ENCODE results near the gene DPP6. TPM values are rescaled to one million over a fixed set of nuclear protein-coding genes. Genes with fewer than 3 reads are reported as not detected.

Gene DPP6
- polyA plus RNA-seq, 1 of the 3 experiments (the other 2 are of a cell fraction), result not detected

GRCh38 chr7:154330318-154330717, 278.1 kb downstream of the DPP6 start:
- Histone ChIP-seq H2AFZ (ENCODE audit: low read depth) (no peak overlapping the region), H3K4me2 (no peak overlapping the region), H3K79me2 (ENCODE audit: insufficient read depth) (no peaks in the 10 kb centered on the region), H4K20me1 (ENCODE audit: insufficient read depth) (no peaks in the 10 kb centered on the region), H3K27ac (ENCODE audit: low read depth in 2 of 2, low read length in 1 of 2) (no peak overlapping the region; a peak in 1 of 4 replicates), H3K9me2 (no peaks in the 10 kb centered on the region), H3K9me3 (peaks cover 4% of the 10 kb centered on the region; the same call in 1 of the 2 replicates), H3K36me3 (replicated peaks in 1 of 2; ENCODE audit: control insufficient read depth in 1 of 2, insufficient read depth in 2 of 2, low read length in 1 of 2) (no peaks in the 10 kb centered on the region), H3K4me1 (ENCODE audit: control insufficient read depth in 1 of 2, insufficient read depth in 2 of 2, low read depth in 1 of 2, low read length in 1 of 2) (peaks cover 0 to 7% of the 10 kb centered on the region in 2 experiments; a peak in 1 of 4 replicates), H3F3A (replicated peaks; ENCODE audit: insufficient read depth) (no peaks in the 10 kb centered on the region), H3K27me3 (ENCODE audit: insufficient read depth) (no peaks in the 10 kb centered on the region), H3K4me3 (ENCODE audit: low read depth in 2 of 2, low read length in 1 of 2) (no peak overlapping the region), H3K9ac (no peak overlapping the region)
- peak; percentile 53 for DNase-seq
- ChIA-PET POLR2A (no interaction called here), CTCF (interaction anchor here (1.9 kb wide), 1 partner anchor 173 kb away, joined by 7 read pairs; no protein-coding TSS in a partner anchor)
- WGBS (ENCODE audit: low lambda C conversion rate), result 19% methylated on average over 12 of the region's 12 CpGs
- TF ChIP-seq RFX5 (IDR thresholded peaks at IDR 0.05; ENCODE audit: low read length) (no peak), GATA2 (CRISPR knock-in tag; IDR thresholded peaks at IDR 0.05) (peak; percentile 87)

GRCh38 chr7:154332811-154333580, 280.8 kb downstream of the DPP6 start:
- no peaks in the 10 kb centered on the region for H4K20me1 ChIP-seq (ENCODE audit: insufficient read depth)
- ChIA-PET CTCF (interaction anchor here (1.2 to 1.5 kb wide), 2 partner anchors 19 to 451 kb away, joined by 3 to 5 read pairs; no protein-coding TSS in a partner anchor), POLR2A (no interaction called here)
- WGBS (ENCODE audit: low lambda C conversion rate), result 45% methylated on average over 15 of the region's 15 CpGs
- H3K9ac ChIP-seq, result no peak overlapping the region
- H3K4me2 ChIP-seq, result no peak overlapping the region
- DNase-seq, result no peak
- no peaks in the 10 kb centered on the region for H3K36me3 ChIP-seq (replicated peaks in 1 of 2; ENCODE audit: control insufficient read depth in 1 of 2, insufficient read depth in 2 of 2, low read length in 1 of 2)
- no peaks in the 10 kb centered on the region for H3K9me2 ChIP-seq
- no peak overlapping the region for H3K27ac ChIP-seq (ENCODE audit: low read depth in 2 of 2, low read length in 1 of 2)
- TF ChIP-seq GABPA (IDR thresholded peaks at IDR 0.05; ENCODE audit: low read depth) (no peak), FOSL2 (IDR thresholded peaks at IDR 0.05; ENCODE audit: borderline replicate concordance, low read depth) (no peak), MXI1 (IDR thresholded peaks at IDR 0.05; ENCODE audit: low read depth, low read length) (no peak), TCF12 (IDR thresholded peaks at IDR 0.05) (no peak), NFIC (IDR thresholded peaks at IDR 0.05; ENCODE audit: borderline replicate concordance) (no peak)
- TF ChIP-seq, protein P1, sequence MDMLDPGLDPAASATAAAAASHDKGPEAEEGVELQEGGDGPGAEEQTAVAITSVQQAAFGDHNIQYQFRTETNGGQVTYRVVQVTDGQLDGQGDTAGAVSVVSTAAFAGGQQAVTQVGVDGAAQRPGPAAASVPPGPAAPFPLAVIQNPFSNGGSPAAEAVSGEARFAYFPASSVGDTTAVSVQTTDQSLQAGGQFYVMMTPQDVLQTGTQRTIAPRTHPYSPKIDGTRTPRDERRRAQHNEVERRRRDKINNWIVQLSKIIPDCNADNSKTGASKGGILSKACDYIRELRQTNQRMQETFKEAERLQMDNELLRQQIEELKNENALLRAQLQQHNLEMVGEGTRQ (IDR thresholded peaks at IDR 0.05; ENCODE audit: borderline replicate concordance, low read depth, low read length), result no peak
- TF ChIP-seq, protein P2, sequence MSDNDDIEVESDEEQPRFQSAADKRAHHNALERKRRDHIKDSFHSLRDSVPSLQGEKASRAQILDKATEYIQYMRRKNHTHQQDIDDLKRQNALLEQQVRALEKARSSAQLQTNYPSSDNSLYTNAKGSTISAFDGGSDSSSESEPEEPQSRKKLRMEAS (IDR thresholded peaks at IDR 0.05; ENCODE audit: low read depth), result no peak
- TF ChIP-seq, protein P3, sequence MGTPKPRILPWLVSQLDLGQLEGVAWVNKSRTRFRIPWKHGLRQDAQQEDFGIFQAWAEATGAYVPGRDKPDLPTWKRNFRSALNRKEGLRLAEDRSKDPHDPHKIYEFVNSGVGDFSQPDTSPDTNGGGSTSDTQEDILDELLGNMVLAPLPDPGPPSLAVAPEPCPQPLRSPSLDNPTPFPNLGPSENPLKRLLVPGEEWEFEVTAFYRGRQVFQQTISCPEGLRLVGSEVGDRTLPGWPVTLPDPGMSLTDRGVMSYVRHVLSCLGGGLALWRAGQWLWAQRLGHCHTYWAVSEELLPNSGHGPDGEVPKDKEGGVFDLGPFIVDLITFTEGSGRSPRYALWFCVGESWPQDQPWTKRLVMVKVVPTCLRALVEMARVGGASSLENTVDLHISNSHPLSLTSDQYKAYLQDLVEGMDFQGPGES (IDR thresholded peaks at IDR 0.05; ENCODE audit: low read depth, low read length), result no peak
- H3K4me1 ChIP-seq (ENCODE audit: control insufficient read depth in 1 of 2, insufficient read depth in 2 of 2, low read depth in 1 of 2, low read length in 1 of 2), result peaks cover 0 to 7% of the 10 kb centered on the region in 2 experiments; a peak in 1 of 4 replicates
- no peaks in the 10 kb centered on the region for H3K79me2 ChIP-seq (ENCODE audit: insufficient read depth)
- no peaks in the 10 kb centered on the region for H3K9me3 ChIP-seq
- no peaks in the 10 kb centered on the region for H3F3A ChIP-seq (replicated peaks; ENCODE audit: insufficient read depth)
- no peak overlapping the region for H3K4me3 ChIP-seq (ENCODE audit: low read depth in 2 of 2, low read length in 1 of 2)
- H3K27me3 ChIP-seq (ENCODE audit: insufficient read depth), result no peaks in the 10 kb centered on the region
- no peak overlapping the region for H2AFZ ChIP-seq (ENCODE audit: low read depth)
